HG02610 (cell line): ENCODE measurements around the gene COTL1.
"Not testable (repeated sequence)": the region's sequence is repeated elsewhere in the genome, so short reads cannot be mapped to it uniquely, and the experiment has no call there.

Experiments
- ATAC-seq: cut with Tn5 transposase; IDR thresholded peaks from one replicate; pipeline ENCODE4 v1.9.1; 2021; ENCODE audit warnings: mild to moderate bottlenecking, moderate library complexity; ENCODE audit not compliant: unreplicated experiment

Gene COTL1

GRCh38 chr16:84574191-84574590, 43.7 kb downstream of the COTL1 start:
- ATAC-seq: no peak

GRCh38 chr16:84572096-84572495, 45.8 kb downstream of the COTL1 start:
- ATAC-seq: no peak

GRCh38 chr16:84571506-84571905, 46.4 kb downstream of the COTL1 start:
- no peak for ATAC-seq

GRCh38 chr16:84570739-84571403, 47.0 kb downstream of the COTL1 start:
- ATAC-seq: no peak

GRCh38 chr16:84569382-84569987, 48.4 kb downstream of the COTL1 start:
- ATAC-seq: no peak

- ATAC-seq: no peak
Measured at GRCh38 chr16:84568066-84568465, 49.8 kb downstream of the COTL1 start.

GRCh38 chr16:84567286-84567962, 50.5 kb downstream of the COTL1 start:
- ATAC-seq: no peak

GRCh38 chr16:84566545-84567257, 51.2 kb downstream of the COTL1 start:
- ATAC-seq: no peak

- no peak for ATAC-seq
Measured at GRCh38 chr16:84565669-84566495, 52.0 kb downstream of the COTL1 start.

GRCh38 chr16:84563786-84564420, 54.0 kb downstream of the COTL1 start:
- ATAC-seq: no peak

GRCh38 chr16:84563064-84563715, 54.7 kb downstream of the COTL1 start:
- ATAC-seq: no peak

- no peak for ATAC-seq
Measured at GRCh38 chr16:84562174-84562815, 55.6 kb downstream of the COTL1 start.

- no peak for ATAC-seq
Measured at GRCh38 chr16:84561291-84561690, 56.6 kb downstream of the COTL1 start.

GRCh38 chr16:84560269-84560668, 57.6 kb downstream of the COTL1 start:
- ATAC-seq: no peak

- ATAC-seq: no peak
Measured at GRCh38 chr16:84559311-84559932, 58.5 kb downstream of the COTL1 start.

GRCh38 chr16:84558850-84559249, 59.0 kb downstream of the COTL1 start:
- not testable (repeated sequence) for ATAC-seq

- no peak for ATAC-seq
Measured at GRCh38 chr16:84557504-84557903, 60.4 kb downstream of the COTL1 start.

GRCh38 chr16:84557059-84557458, 60.8 kb downstream of the COTL1 start:
- no peak for ATAC-seq
